Effector CD8-positive, alpha-beta T cell (primary cell): ENCODE data around the gene SUSD6.

ENCODE experiments used
- DNase-seq: peaks from one replicate; lab custom pipeline; 2025; lab: John Stamatoyannopoulos, UW

The SUSD6 gene

DNA sequence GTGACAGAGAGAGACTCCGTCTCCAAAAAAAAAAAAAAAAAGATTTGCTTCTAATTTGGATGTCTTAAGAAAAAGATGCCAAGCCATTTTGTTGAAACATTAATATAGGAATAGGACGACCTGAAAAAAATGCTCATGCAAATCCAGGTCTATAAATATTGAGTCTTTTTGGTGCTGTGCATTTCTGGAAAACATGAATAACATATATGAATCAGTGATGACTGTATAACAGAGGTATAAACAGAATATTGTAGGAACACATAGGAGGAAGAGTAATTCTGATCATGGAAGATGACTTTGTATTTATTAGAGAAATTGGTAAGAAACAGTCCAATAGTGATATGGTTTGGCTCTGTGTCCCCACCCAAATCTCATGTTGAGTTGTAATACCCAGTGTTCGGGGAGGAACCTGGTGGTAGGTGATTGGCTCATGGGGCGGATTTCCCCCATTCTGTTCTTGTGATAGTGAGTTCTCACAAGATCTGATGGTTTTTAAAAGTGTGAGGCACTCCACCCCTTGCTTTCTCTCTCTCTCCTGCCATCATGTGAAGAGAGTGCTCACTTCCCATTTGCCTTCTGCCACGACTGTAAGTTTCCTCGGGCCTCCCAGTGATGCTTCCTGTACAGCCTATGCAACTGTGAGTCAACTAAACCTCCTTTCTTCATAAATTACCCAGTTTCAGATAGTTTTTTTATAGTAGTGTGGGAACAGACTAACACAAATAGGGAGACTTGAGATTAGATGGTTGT, 152.5 kb downstream of the SUSD6 start:
- no peak for DNase-seq
